WTC11 (cell line): ENCODE data around the gene MVD. TPM values are rescaled to one million over a fixed set of nuclear protein-coding genes. Genes with fewer than 3 reads are reported as not detected.

Experiments used
- ATAC-seq: fragments of 200-7000 bp; cut with Tn5 transposase; 2 replicates; pipeline ENCODE4 v1.10.0; 2021; ENCODE audit warnings: mild to moderate bottlenecking, moderate library complexity
- CTCF ChIA-PET: fragments of 300-600 bp; sonication (Branson Sonifier 250); formaldehyde crosslinking; loops from one replicate; lab custom pipeline; 2021; ENCODE audit warnings: antibody characterized with exemption; lab: Charles Lee
- POLR2A ChIA-PET: fragments of 350-600 bp; sonication (Branson Sonifier 250); formaldehyde crosslinking; loops from one replicate; lab custom pipeline; 2021; ENCODE audit warnings: antibody characterized with exemption; lab: Charles Lee
- DNase-seq: peaks from one replicate; pipeline ENCODE4 v3.0.0; 2021; ENCODE audit warnings: low spot score
- H3K27ac Mint-ChIP-seq: 2 replicates; pipeline ENCODE4 v1.8.0; 2021; ENCODE audit warnings: mixed read lengths
- H3K27me3 Mint-ChIP-seq: 2 replicates; pipeline ENCODE4 v1.8.0; 2021; ENCODE audit warnings: low read depth, mild to moderate bottlenecking, moderate library complexity, mixed read lengths
- H3K36me3 Mint-ChIP-seq: 2 replicates; pipeline ENCODE4 v1.8.0; 2021; ENCODE audit warnings: mixed read lengths
- H3K4me1 Mint-ChIP-seq: 2 replicates; pipeline ENCODE4 v1.8.0; 2022; ENCODE audit warnings: mixed read lengths
- H3K4me3 Mint-ChIP-seq: 2 replicates; pipeline ENCODE4 v1.8.0; 2021; ENCODE audit warnings: mild to moderate bottlenecking, moderate library complexity, mixed read lengths
- H3K9me3 Mint-ChIP-seq: 2 replicates; pipeline ENCODE4 v1.8.0; 2021; ENCODE audit warnings: mixed read lengths
- ATF1 ChIP-seq: sonication (generic); formaldehyde crosslinking; IDR thresholded peaks from 2 replicates; pipeline ENCODE4 v1.8.1; 2023; ENCODE audit warnings: mild to moderate bottlenecking, moderate library complexity, missing genetic modification reagents
- ATF3 ChIP-seq: sonication (generic); formaldehyde crosslinking; conservative IDR thresholded peaks from 2 replicates; pipeline ENCODE4 v1.8.1; 2022; ENCODE audit warnings: mild to moderate bottlenecking, missing genetic modification reagents
- CREM ChIP-seq: sonication (generic); formaldehyde crosslinking; IDR thresholded peaks from 2 replicates; pipeline ENCODE4 v1.8.1; 2022; ENCODE audit warnings: mild to moderate bottlenecking, missing genetic modification reagents, moderate library complexity
- E2F5 ChIP-seq: sonication (generic); formaldehyde crosslinking; IDR thresholded peaks from 2 replicates; pipeline ENCODE4 v1.8.1; 2022; ENCODE audit warnings: mild to moderate bottlenecking, moderate library complexity, missing genetic modification reagents
- ELF4 ChIP-seq: sonication (generic); formaldehyde crosslinking; IDR thresholded peaks from 2 replicates; pipeline ENCODE4 v1.8.1; 2022; ENCODE audit warnings: low read depth, mild to moderate bottlenecking, moderate library complexity, missing genetic modification reagents
- EMX1 ChIP-seq: fragments of 250-450 bp; sonication (Bioruptor Pico); IDR thresholded peaks from 2 replicates; pipeline ENCODE4 v1.8.0; 2021; ENCODE audit warnings: mild to moderate bottlenecking
- ESRRA ChIP-seq: sonication (generic); formaldehyde crosslinking; IDR thresholded peaks from 2 replicates; pipeline ENCODE4 v1.8.1; 2022; ENCODE audit warnings: mild to moderate bottlenecking, missing genetic modification reagents, borderline replicate concordance
- FOXP1 ChIP-seq: sonication (generic); formaldehyde crosslinking; IDR thresholded peaks from 2 replicates; pipeline ENCODE4 v1.8.0; 2022; ENCODE audit warnings: missing genetic modification reagents, mild to moderate bottlenecking, moderate library complexity, borderline replicate concordance
- IRF1 ChIP-seq: sonication (generic); formaldehyde crosslinking; IDR thresholded peaks from 2 replicates; pipeline ENCODE4 v1.8.0; 2023; ENCODE audit warnings: missing genetic modification reagents
- KAT7 ChIP-seq: sonication (generic); formaldehyde crosslinking; IDR thresholded peaks from 2 replicates; pipeline ENCODE4 v1.8.1; 2023; ENCODE audit warnings: missing genetic modification reagents, mild to moderate bottlenecking, borderline replicate concordance
- MAX ChIP-seq: sonication (generic); formaldehyde crosslinking; IDR thresholded peaks from 2 replicates; pipeline ENCODE4 v1.8.0; 2022; ENCODE audit warnings: mild to moderate bottlenecking, missing genetic modification reagents
- NR3C1 ChIP-seq: sonication (generic); formaldehyde crosslinking; conservative IDR thresholded peaks from 2 replicates; pipeline ENCODE4 v1.8.1; 2023; ENCODE audit warnings: low read depth, mild to moderate bottlenecking, missing genetic modification reagents
- PREB ChIP-seq: sonication (generic); formaldehyde crosslinking; IDR thresholded peaks from 2 replicates; pipeline ENCODE4 v1.8.1; 2022; ENCODE audit warnings: mild to moderate bottlenecking, missing genetic modification reagents, moderate library complexity, borderline replicate concordance
- SMAD3 ChIP-seq: sonication (generic); formaldehyde crosslinking; IDR thresholded peaks from 2 replicates; pipeline ENCODE4 v1.8.0; 2022; ENCODE audit warnings: missing genetic modification reagents, mild to moderate bottlenecking, borderline replicate concordance
- ZNF121 ChIP-seq: sonication (generic); formaldehyde crosslinking; IDR thresholded peaks from 2 replicates; pipeline ENCODE4 v1.8.0; 2023; ENCODE audit warnings: missing genetic modification reagents
- ZNF396 ChIP-seq: fragments of 250-450 bp; sonication (Bioruptor Pico); IDR thresholded peaks from 2 replicates; pipeline ENCODE4 v1.8.0; 2021; ENCODE audit warnings: mild to moderate bottlenecking, moderate library complexity, borderline replicate concordance
- total RNA-seq: library from RNA; stranded (reverse); gene quantifications from 3 replicates; pipeline ENCODE4 v1.2.3, GENCODE V29; 2021
- TF ChIP-seq, protein P1 (sequence below): sonication (generic); formaldehyde crosslinking; IDR thresholded peaks from 2 replicates; pipeline ENCODE4 v1.8.1; 2022; ENCODE audit warnings: low read depth, mild to moderate bottlenecking, moderate library complexity, missing genetic modification reagents, borderline replicate concordance
- TF ChIP-seq, protein P2 (sequence below): fragments of 250-450 bp; sonication (Bioruptor Pico); IDR thresholded peaks from 2 replicates; pipeline ENCODE4 v2.1.2; 2022; ENCODE audit warnings: mild to moderate bottlenecking, moderate library complexity
- TF ChIP-seq, protein P3 (sequence below): sonication (generic); formaldehyde crosslinking; IDR thresholded peaks from 2 replicates; pipeline ENCODE4 v1.8.1; 2022; ENCODE audit warnings: low read depth, missing genetic modification reagents, borderline replicate concordance
- TF ChIP-seq, protein P4 (sequence below): sonication (generic); formaldehyde crosslinking; IDR thresholded peaks from 2 replicates; pipeline ENCODE4 v1.8.0; 2022; ENCODE audit warnings: missing genetic modification reagents
- TF ChIP-seq, protein P5 (sequence below): sonication (generic); formaldehyde crosslinking; IDR thresholded peaks from 2 replicates; pipeline ENCODE4 v1.8.1; 2022; ENCODE audit warnings: missing genetic modification reagents, borderline replicate concordance

Gene MVD
- total RNA-seq, 1 experiment from 2014 or later, result 113 TPM

GRCh38 chr16:88634141-88634993, 28.5 kb downstream of the MVD start:
- peaks cover 10% of the 10 kb centered on the region for H3K27me3 Mint-ChIP-seq
- CTCF ChIA-PET, result interaction anchor here (0.6 to 3.4 kb wide), 17 partner anchors 9 to 212 kb away, joined by 3 to 17 read pairs (median 4); partner anchors contain the start of gene ZC3H18
- H3K27ac Mint-ChIP-seq, result no peak overlapping the region
- H3K9me3 Mint-ChIP-seq, result no peaks in the 10 kb centered on the region
- H3K36me3 Mint-ChIP-seq, result peaks cover 10% of the 10 kb centered on the region; the same call in 1 of the 2 replicates
- DNase-seq (peak; percentile 87), ATAC-seq (peak; percentile 63)
- POLR2A ChIA-PET, result no interaction called here
- H3K4me3 Mint-ChIP-seq, result peak overlapping the region; percentile 69
- H3K4me1 Mint-ChIP-seq, result peaks cover 35% of the 10 kb centered on the region
- TF ChIP-seq, protein P1, sequence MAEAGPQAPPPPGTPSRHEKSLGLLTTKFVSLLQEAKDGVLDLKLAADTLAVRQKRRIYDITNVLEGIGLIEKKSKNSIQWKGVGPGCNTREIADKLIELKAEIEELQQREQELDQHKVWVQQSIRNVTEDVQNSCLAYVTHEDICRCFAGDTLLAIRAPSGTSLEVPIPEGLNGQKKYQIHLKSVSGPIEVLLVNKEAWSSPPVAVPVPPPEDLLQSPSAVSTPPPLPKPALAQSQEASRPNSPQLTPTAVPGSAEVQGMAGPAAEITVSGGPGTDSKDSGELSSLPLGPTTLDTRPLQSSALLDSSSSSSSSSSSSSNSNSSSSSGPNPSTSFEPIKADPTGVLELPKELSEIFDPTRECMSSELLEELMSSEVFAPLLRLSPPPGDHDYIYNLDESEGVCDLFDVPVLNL (CRISPR knock-in tag), result 0 out of 2 replicates have a peak, but pooled peaks have one; percentile 38
- no peak for TF ChIP-seq CREM (CRISPR knock-in tag)
- no peak for TF ChIP-seq PREB (CRISPR knock-in tag)
- TF ChIP-seq NR3C1, result no peak
- TF ChIP-seq ATF3, result no peak
- TF ChIP-seq ELF4 (CRISPR knock-in tag), result 0 out of 2 replicates have a peak, but pooled peaks have one; percentile 46
- TF ChIP-seq ESRRA, result 0 out of 2 replicates have a peak, but pooled peaks have one; percentile 24
- TF ChIP-seq, protein P2, sequence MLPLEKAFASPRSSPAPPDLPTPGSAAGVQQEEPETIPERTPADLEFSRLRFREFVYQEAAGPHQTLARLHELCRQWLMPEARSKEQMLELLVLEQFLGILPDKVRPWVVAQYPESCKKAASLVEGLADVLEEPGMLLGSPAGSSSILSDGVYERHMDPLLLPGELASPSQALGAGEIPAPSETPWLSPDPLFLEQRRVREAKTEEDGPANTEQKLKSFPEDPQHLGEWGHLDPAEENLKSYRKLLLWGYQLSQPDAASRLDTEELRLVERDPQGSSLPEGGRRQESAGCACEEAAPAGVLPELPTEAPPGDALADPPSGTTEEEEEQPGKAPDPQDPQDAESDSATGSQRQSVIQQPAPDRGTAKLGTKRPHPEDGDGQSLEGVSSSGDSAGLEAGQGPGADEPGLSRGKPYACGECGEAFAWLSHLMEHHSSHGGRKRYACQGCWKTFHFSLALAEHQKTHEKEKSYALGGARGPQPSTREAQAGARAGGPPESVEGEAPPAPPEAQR (CRISPR knock-in tag), result no peak
- TF ChIP-seq E2F5, result 0 out of 2 replicates have a peak, but pooled peaks have one; percentile 26
- TF ChIP-seq FOXP1 (CRISPR knock-in tag), result peak; percentile 21; the same call in 1 of the 2 replicates
- TF ChIP-seq MAX (CRISPR knock-in tag), result peak; percentile 66
- TF ChIP-seq, protein P3, sequence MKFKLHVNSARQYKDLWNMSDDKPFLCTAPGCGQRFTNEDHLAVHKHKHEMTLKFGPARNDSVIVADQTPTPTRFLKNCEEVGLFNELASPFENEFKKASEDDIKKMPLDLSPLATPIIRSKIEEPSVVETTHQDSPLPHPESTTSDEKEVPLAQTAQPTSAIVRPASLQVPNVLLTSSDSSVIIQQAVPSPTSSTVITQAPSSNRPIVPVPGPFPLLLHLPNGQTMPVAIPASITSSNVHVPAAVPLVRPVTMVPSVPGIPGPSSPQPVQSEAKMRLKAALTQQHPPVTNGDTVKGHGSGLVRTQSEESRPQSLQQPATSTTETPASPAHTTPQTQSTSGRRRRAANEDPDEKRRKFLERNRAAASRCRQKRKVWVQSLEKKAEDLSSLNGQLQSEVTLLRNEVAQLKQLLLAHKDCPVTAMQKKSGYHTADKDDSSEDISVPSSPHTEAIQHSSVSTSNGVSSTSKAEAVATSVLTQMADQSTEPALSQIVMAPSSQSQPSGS, result no peak
- TF ChIP-seq ZNF121 (CRISPR knock-in tag), result no peak
- TF ChIP-seq IRF1, result no peak
- no peak for TF ChIP-seq SMAD3
- TF ChIP-seq, protein P4, sequence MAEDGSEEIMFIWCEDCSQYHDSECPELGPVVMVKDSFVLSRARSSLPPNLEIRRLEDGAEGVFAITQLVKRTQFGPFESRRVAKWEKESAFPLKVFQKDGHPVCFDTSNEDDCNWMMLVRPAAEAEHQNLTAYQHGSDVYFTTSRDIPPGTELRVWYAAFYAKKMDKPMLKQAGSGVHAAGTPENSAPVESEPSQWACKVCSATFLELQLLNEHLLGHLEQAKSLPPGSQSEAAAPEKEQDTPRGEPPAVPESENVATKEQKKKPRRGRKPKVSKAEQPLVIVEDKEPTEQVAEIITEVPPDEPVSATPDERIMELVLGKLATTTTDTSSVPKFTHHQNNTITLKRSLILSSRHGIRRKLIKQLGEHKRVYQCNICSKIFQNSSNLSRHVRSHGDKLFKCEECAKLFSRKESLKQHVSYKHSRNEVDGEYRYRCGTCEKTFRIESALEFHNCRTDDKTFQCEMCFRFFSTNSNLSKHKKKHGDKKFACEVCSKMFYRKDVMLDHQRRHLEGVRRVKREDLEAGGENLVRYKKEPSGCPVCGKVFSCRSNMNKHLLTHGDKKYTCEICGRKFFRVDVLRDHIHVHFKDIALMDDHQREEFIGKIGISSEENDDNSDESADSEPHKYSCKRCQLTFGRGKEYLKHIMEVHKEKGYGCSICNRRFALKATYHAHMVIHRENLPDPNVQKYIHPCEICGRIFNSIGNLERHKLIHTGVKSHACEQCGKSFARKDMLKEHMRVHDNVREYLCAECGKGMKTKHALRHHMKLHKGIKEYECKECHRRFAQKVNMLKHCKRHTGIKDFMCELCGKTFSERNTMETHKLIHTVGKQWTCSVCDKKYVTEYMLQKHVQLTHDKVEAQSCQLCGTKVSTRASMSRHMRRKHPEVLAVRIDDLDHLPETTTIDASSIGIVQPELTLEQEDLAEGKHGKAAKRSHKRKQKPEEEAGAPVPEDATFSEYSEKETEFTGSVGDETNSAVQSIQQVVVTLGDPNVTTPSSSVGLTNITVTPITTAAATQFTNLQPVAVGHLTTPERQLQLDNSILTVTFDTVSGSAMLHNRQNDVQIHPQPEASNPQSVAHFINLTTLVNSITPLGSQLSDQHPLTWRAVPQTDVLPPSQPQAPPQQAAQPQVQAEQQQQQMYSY, result peak; percentile 78
- TF ChIP-seq KAT7 (CRISPR knock-in tag), result peak; percentile 54; the same call in 1 of the 2 replicates
- TF ChIP-seq EMX1, result no peak
- TF ChIP-seq ZNF396 (CRISPR knock-in tag), result no peak
- TF ChIP-seq, protein P5, sequence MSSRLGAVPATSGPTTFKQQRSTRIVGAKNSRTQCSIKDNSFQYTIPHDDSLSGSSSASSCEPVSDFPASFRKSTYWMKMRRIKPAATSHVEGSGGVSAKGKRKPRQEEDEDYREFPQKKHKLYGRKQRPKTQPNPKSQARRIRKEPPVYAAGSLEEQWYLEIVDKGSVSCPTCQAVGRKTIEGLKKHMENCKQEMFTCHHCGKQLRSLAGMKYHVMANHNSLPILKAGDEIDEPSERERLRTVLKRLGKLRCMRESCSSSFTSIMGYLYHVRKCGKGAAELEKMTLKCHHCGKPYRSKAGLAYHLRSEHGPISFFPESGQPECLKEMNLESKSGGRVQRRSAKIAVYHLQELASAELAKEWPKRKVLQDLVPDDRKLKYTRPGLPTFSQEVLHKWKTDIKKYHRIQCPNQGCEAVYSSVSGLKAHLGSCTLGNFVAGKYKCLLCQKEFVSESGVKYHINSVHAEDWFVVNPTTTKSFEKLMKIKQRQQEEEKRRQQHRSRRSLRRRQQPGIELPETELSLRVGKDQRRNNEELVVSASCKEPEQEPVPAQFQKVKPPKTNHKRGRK (CRISPR knock-in tag), result no peak
- TF ChIP-seq ATF1 (CRISPR knock-in tag), result no peak
